ENCODE results near the gene RIF1. TPM values are rescaled to one million over a fixed set of nuclear protein-coding genes. Genes with fewer than 3 reads are reported as not detected.

The RIF1 gene
- polyA plus RNA-seq (2013, experiment 1 of 2): 24.4 TPM
- 23.2 TPM for polyA plus RNA-seq (2013, experiment 2 of 2)

- H3K9me3 ChIP-seq (ENCODE audit: control insufficient read depth, low read length): no peaks in the 10 kb centered on the region
- peak within 1 kb of the TSS; percentile 99 for H3K4me3 ChIP-seq (ENCODE audit: extremely low read depth, insufficient read depth, low read length, poor library complexity, severe bottlenecking)
- peak within 1 kb of the TSS; percentile 94 for H3K27ac ChIP-seq (ENCODE audit: low read depth, low read length, severe bottlenecking)
- WGBS, 2 experiments (ENCODE audit: insufficient coverage in 2 of 2): 0 to 1% methylated on average over 48 to 53 of the region's 65 CpGs
- H3K36me3 ChIP-seq (ENCODE audit: control insufficient read depth, insufficient read depth, low read length): peaks cover 34% of the 10 kb centered on the region
- no peaks in the 10 kb centered on the region for H3K4me1 ChIP-seq (ENCODE audit: control insufficient read depth, insufficient read depth, low read length, poor library complexity, severe bottlenecking)
Measured at GRCh38 chr2:151409601-151410484, at the start of gene RIF1. RIF1 (plus strand) TSS chr2:151409902; CDS start chr2:151410424, 522 bp downstream.

GRCh38 chr2:151361674-151362370 is 47.9 kb upstream of the RIF1 start:
- Histone ChIP-seq H3K9me3 (ENCODE audit: control insufficient read depth, low read length) (no peaks in the 10 kb centered on the region), H3K36me3 (ENCODE audit: control insufficient read depth, insufficient read depth, low read length) (no peaks in the 10 kb centered on the region), H3K27ac (ENCODE audit: low read depth, low read length, severe bottlenecking) (no peak overlapping the region), H3K4me1 (ENCODE audit: control insufficient read depth, insufficient read depth, low read length, poor library complexity, severe bottlenecking) (no peaks in the 10 kb centered on the region), H3K4me3 (ENCODE audit: extremely low read depth, insufficient read depth, low read length, poor library complexity, severe bottlenecking) (no peak overlapping the region)
- 80 to 94% methylated on average over 2 of the region's 3 CpGs for WGBS, 2 experiments (ENCODE audit: insufficient coverage in 2 of 2)

DNA sequence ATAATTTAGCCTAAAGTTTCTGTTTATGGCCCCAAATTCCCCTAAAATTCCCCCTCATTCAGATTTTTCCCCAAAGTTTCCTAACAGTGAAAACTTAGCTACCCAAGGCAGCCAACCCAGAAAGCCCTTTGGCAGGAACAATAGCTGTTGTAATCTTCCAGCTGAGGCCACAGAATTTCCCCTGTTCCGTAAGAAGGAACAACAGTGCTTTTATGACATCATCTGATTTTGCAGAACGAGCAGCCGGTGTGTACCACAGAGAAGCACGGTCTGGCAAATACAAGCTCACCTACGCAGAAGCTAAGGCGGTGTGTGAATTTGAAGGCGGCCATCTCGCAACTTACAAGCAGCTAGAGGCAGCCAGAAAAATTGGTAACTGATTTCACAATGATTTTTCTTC is 46.0 kb upstream of the RIF1 start:
- Histone ChIP-seq H3K4me3 (ENCODE audit: extremely low read depth, insufficient read depth, low read length, poor library complexity, severe bottlenecking) (no peak overlapping the region), H3K4me1 (ENCODE audit: control insufficient read depth, insufficient read depth, low read length, poor library complexity, severe bottlenecking) (no peaks in the 10 kb centered on the region), H3K36me3 (ENCODE audit: control insufficient read depth, insufficient read depth, low read length) (no peaks in the 10 kb centered on the region), H3K9me3 (ENCODE audit: control insufficient read depth, low read length) (no peaks in the 10 kb centered on the region), H3K27ac (ENCODE audit: low read depth, low read length, severe bottlenecking) (no peak overlapping the region)
- WGBS, 2 experiments (ENCODE audit: insufficient coverage in 2 of 2): 83 to 88% methylated on average over 8 of the region's 8 CpGs

DNA sequence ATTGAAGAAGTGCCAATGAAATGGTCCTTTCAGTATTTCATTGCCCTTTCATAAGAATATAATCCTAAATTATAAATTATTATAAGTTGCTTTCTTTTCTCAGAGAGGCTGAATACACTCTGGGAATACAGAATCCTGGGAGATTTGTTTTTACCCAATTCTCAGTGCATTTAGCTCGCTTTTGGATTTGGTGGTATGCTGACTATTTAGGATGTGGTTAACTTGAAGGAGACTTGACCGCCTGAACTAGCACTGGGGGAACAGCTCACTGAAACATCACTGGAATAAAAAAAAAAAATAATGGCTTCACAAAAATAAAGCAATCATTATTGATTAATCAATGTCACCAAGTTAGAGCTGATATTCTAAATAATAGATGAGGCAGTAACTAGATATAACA is 42.1 kb upstream of the RIF1 start:
- no CpG with 5 or more reads among the region's 2 CpGs for WGBS, 2 experiments (ENCODE audit: insufficient coverage in 2 of 2)
- Histone ChIP-seq H3K27ac (ENCODE audit: low read depth, low read length, severe bottlenecking) (no peak overlapping the region), H3K36me3 (ENCODE audit: control insufficient read depth, insufficient read depth, low read length) (no peaks in the 10 kb centered on the region), H3K4me3 (ENCODE audit: extremely low read depth, insufficient read depth, low read length, poor library complexity, severe bottlenecking) (no peak overlapping the region), H3K9me3 (ENCODE audit: control insufficient read depth, low read length) (no peaks in the 10 kb centered on the region), H3K4me1 (ENCODE audit: control insufficient read depth, insufficient read depth, low read length, poor library complexity, severe bottlenecking) (no peaks in the 10 kb centered on the region)

DNA sequence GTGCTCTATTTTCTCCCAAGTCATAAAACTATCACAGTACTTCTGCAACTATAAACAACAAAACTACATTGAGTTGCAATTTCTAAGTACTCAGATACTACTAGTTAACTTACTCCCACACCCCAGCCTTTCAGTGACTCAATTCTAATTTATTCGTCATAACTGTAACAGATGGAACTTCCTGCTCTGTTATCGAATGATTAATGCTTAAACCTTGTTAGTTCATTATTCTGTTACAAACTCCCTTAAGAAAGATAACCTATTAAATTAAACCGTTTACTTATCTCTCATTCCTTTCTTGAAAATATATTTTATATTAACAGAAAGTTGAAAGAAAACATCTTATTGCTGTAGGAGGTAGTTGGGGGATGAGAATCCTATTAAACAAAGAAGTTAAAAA is 35.3 kb upstream of the RIF1 start:
- Histone ChIP-seq H3K36me3 (ENCODE audit: control insufficient read depth, insufficient read depth, low read length) (no peaks in the 10 kb centered on the region), H3K4me3 (ENCODE audit: extremely low read depth, insufficient read depth, low read length, poor library complexity, severe bottlenecking) (no peak overlapping the region), H3K4me1 (ENCODE audit: control insufficient read depth, insufficient read depth, low read length, poor library complexity, severe bottlenecking) (no peaks in the 10 kb centered on the region), H3K27ac (ENCODE audit: low read depth, low read length, severe bottlenecking) (no peak overlapping the region), H3K9me3 (ENCODE audit: control insufficient read depth, low read length) (no peaks in the 10 kb centered on the region)
- WGBS, 2 experiments (ENCODE audit: insufficient coverage in 2 of 2): 100% methylated on average over 2 of the region's 3 CpGs

GRCh38 chr2:151379169-151379568 is 30.5 kb upstream of the RIF1 start:
- Histone ChIP-seq H3K36me3 (ENCODE audit: control insufficient read depth, insufficient read depth, low read length) (no peaks in the 10 kb centered on the region), H3K27ac (ENCODE audit: low read depth, low read length, severe bottlenecking) (no peak overlapping the region), H3K4me3 (ENCODE audit: extremely low read depth, insufficient read depth, low read length, poor library complexity, severe bottlenecking) (no peak overlapping the region), H3K4me1 (ENCODE audit: control insufficient read depth, insufficient read depth, low read length, poor library complexity, severe bottlenecking) (no peaks in the 10 kb centered on the region), H3K9me3 (ENCODE audit: control insufficient read depth, low read length) (no peaks in the 10 kb centered on the region)
- WGBS, 2 experiments (ENCODE audit: insufficient coverage in 2 of 2): 100% methylated on average over 1 to 3 of the region's 4 CpGs

DNA sequence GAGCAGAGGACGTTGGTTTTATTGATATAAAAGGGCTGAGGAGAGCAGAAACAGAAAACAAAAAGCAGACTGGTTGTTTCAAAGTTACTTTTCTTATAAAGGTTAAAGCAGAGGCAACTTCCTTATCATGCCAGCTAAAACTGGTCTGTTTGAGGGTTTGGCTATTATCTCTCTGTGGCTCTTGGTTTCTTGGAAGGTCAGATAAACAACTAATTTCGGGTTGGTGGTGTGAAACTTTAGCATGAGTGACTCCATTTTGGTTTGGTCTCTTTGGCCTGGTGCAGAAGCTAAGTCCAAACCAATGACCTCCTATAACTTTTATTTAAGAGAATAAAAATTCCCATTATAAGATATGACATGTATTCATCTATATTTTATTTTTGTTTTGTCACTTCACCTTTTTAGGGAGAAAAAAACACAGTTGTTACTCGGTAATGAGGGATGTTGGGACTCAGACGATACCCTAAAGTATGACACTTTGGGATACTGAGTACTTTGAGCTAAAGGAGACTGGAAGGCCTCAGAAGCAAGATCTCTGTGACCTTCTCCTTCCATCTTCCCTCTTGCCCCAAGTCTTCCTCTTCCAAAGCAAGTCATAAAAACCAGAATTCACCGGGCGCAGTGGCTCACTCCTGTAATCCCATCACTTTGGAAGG is 29.0 kb upstream of the RIF1 start:
- H3K36me3 ChIP-seq (ENCODE audit: control insufficient read depth, insufficient read depth, low read length): no peaks in the 10 kb centered on the region
- 87% methylated on average over 3 of the region's 6 CpGs; no CpG with 5 or more reads in 1 of the 2 experiments for WGBS, 2 experiments (ENCODE audit: insufficient coverage in 2 of 2)
- H3K27ac ChIP-seq (ENCODE audit: low read depth, low read length, severe bottlenecking): no peak overlapping the region
- H3K4me3 ChIP-seq (ENCODE audit: extremely low read depth, insufficient read depth, low read length, poor library complexity, severe bottlenecking): no peak overlapping the region
- no peaks in the 10 kb centered on the region for H3K9me3 ChIP-seq (ENCODE audit: control insufficient read depth, low read length)
- H3K4me1 ChIP-seq (ENCODE audit: control insufficient read depth, insufficient read depth, low read length, poor library complexity, severe bottlenecking): no peaks in the 10 kb centered on the region

GRCh38 chr2:151381266-151381665 is 28.4 kb upstream of the RIF1 start:
- Histone ChIP-seq H3K9me3 (ENCODE audit: control insufficient read depth, low read length) (no peaks in the 10 kb centered on the region), H3K4me1 (ENCODE audit: control insufficient read depth, insufficient read depth, low read length, poor library complexity, severe bottlenecking) (no peaks in the 10 kb centered on the region), H3K36me3 (ENCODE audit: control insufficient read depth, insufficient read depth, low read length) (no peaks in the 10 kb centered on the region), H3K27ac (ENCODE audit: low read depth, low read length, severe bottlenecking) (peak overlapping the region; percentile 57), H3K4me3 (ENCODE audit: extremely low read depth, insufficient read depth, low read length, poor library complexity, severe bottlenecking) (no peak overlapping the region)
- 83 to 90% methylated on average over 1 to 2 of the region's 2 CpGs for whole genome bisulfite sequencing, 2 experiments (ENCODE audit: insufficient coverage in 2 of 2)

DNA sequence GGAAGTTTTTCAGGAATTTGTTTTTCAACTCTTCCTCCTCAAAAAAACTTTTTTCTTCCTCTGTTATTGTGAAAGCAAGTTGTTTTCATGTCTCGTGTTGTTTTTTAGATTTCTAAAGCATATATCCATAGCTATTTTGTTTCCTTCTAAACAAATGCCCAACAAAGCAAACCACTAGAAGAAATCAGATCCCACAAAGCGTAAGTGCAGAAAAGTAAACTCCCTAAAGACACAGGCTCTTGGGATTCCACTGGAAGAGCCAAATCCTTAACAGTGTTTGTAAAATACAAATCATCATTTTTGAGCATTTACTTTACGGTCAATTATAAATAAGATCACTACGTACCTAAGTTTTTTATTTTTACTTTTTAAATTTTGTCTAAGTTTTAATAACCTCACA is 21.7 kb upstream of the RIF1 start:
- Histone ChIP-seq H3K9me3 (ENCODE audit: control insufficient read depth, low read length) (no peaks in the 10 kb centered on the region), H3K36me3 (ENCODE audit: control insufficient read depth, insufficient read depth, low read length) (no peaks in the 10 kb centered on the region), H3K4me3 (ENCODE audit: extremely low read depth, insufficient read depth, low read length, poor library complexity, severe bottlenecking) (no peak overlapping the region), H3K4me1 (ENCODE audit: control insufficient read depth, insufficient read depth, low read length, poor library complexity, severe bottlenecking) (no peaks in the 10 kb centered on the region), H3K27ac (ENCODE audit: low read depth, low read length, severe bottlenecking) (no peak overlapping the region)
- WGBS, 2 experiments (ENCODE audit: insufficient coverage in 2 of 2): 100% methylated on average over 1 of the region's 4 CpGs; no CpG with 5 or more reads in 1 of the 2 experiments

DNA sequence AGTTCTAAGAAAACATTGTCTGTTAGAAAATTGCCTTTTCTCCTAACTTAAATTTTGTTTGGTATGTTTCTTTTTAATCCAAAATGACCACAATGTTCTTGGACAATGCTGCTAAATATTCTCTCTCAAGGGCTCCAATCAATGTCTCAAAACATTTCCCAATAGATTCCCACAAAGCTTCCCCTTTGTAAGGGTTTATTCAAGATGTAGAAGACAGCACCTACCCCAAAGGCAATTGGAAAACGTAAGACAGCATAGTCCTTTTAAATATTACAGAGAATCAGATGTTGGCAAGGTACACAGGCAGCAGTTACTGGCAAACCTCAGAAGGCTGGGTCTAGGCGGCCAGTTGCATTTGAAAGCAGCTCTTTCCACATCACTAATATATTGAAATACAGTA is 18.3 kb upstream of the RIF1 start:
- Histone ChIP-seq H3K4me1 (ENCODE audit: control insufficient read depth, insufficient read depth, low read length, poor library complexity, severe bottlenecking) (no peaks in the 10 kb centered on the region), H3K9me3 (ENCODE audit: control insufficient read depth, low read length) (no peaks in the 10 kb centered on the region), H3K27ac (ENCODE audit: low read depth, low read length, severe bottlenecking) (no peak overlapping the region), H3K4me3 (ENCODE audit: extremely low read depth, insufficient read depth, low read length, poor library complexity, severe bottlenecking) (no peak overlapping the region), H3K36me3 (ENCODE audit: control insufficient read depth, insufficient read depth, low read length) (no peaks in the 10 kb centered on the region)
- WGBS, 2 experiments (ENCODE audit: insufficient coverage in 2 of 2): 63% methylated on average over 2 of the region's 2 CpGs; no CpG with 5 or more reads in 1 of the 2 experiments
